ENCODE results near the gene SH2D3A.

GRCh38 chr19:6712231-6712630 is 55.0 kb downstream of the SH2D3A start:
- TF ChIP-seq CTCF (conservative IDR thresholded peaks at IDR 0.05) (no peak), ZFX (IDR thresholded peaks at IDR 0.05) (no peak)
